PC-9 (cell line): Measurements from ENCODE around the gene RBM10. TPM values are rescaled to one million over a fixed set of nuclear protein-coding genes. Genes with fewer than 3 reads are reported as not detected.

ENCODE experiments used
- BruUV-seq: library from RNA; stranded (reverse); fragments of 400-500 nt; replicated peaks from 2 replicates; lab custom pipeline; 2021; lab: Mats Ljungman, UMichigan
- CTCF ChIA-PET: fragments of 300-600 bp; sonication (Branson Sonifier 250); formaldehyde crosslinking; loops from one replicate; lab custom pipeline; 2022; ENCODE audit warnings: antibody characterized with exemption; lab: Charles Lee
- POLR2A ChIA-PET: fragments of 300-600 bp; sonication (Branson Sonifier 250); formaldehyde crosslinking; loops from one replicate; lab custom pipeline; 2022; ENCODE audit warnings: antibody characterized with exemption; ENCODE audit not compliant: unreplicated experiment; lab: Charles Lee
- DNase-seq, 2 experiments: peaks; one replicate each; pipeline versions ENCODE4 v3.0.0 to v3.0.0-alpha.2; 2015 to 2022; ENCODE audit warnings: mixed read lengths in 1 of 2
- H2AFZ ChIP-seq: fragments of 200-600 bp; sonication (generic); 2 replicates; pipeline ENCODE4 v1.8.1; 2017; ENCODE audit warnings: antibody characterized with exemption
- H3F3A ChIP-seq: fragments of 200-600 bp; sonication (generic); 2 replicates; pipeline ENCODE4 v1.8.1; 2017; ENCODE audit warnings: antibody characterized with exemption, mild to moderate bottlenecking, low read depth; ENCODE audit not compliant: insufficient read depth
- H3K27ac ChIP-seq: fragments of 200-600 bp; sonication (generic); 2 replicates; pipeline ENCODE4 v1.6.1; 2016; ENCODE audit warnings: mixed run types
- H3K27me3 ChIP-seq: fragments of 200-600 bp; sonication (generic); 2 replicates; pipeline ENCODE4 v1.6.1; 2016; ENCODE audit warnings: low read depth, mixed run types; ENCODE audit not compliant: insufficient read depth
- H3K36me3 ChIP-seq: fragments of 200-600 bp; sonication (generic); 2 replicates; pipeline ENCODE4 v1.6.1; 2016; ENCODE audit warnings: low read depth, mixed run types
- H3K4me1 ChIP-seq: fragments of 200-600 bp; sonication (generic); replicated peaks from 2 replicates; pipeline ENCODE4 v1.6.1; 2016; ENCODE audit warnings: mixed run types; ENCODE audit not compliant: insufficient read depth
- H3K4me2 ChIP-seq: fragments of 200-600 bp; sonication (generic); 2 replicates; pipeline ENCODE4 v1.6.1; 2017; ENCODE audit warnings: mixed run types
- H3K4me3 ChIP-seq: fragments of 200-600 bp; sonication (generic); 2 replicates; pipeline ENCODE4 v1.6.1; 2016; ENCODE audit warnings: mixed run types
- H3K79me2 ChIP-seq: fragments of 200-600 bp; sonication (generic); 2 replicates; pipeline ENCODE4 v1.6.1; 2017; ENCODE audit warnings: low read depth, mixed run types
- H3K9me2 ChIP-seq: fragments of 200-600 bp; sonication (generic); 2 replicates; pipeline ENCODE4 v1.8.1; 2017; ENCODE audit warnings: mild to moderate bottlenecking; ENCODE audit not compliant: insufficient read depth
- H3K9me3 ChIP-seq: fragments of 200-600 bp; sonication (generic); 2 replicates; pipeline ENCODE4 v1.8.1; 2016; ENCODE audit warnings: low read depth; ENCODE audit not compliant: insufficient read depth
- H4K20me1 ChIP-seq: fragments of 200-600 bp; sonication (generic); 2 replicates; pipeline ENCODE4 v1.8.1; 2017; ENCODE audit not compliant: insufficient read depth
- CTCF ChIP-seq: fragments of 200-600 bp; sonication (generic); conservative IDR thresholded peaks from 2 replicates; pipeline ENCODE4 v1.6.1; 2017; ENCODE audit warnings: mixed run types, antibody characterized with exemption, mild to moderate bottlenecking, moderate library complexity
- EZH2 ChIP-seq: fragments of 200-600 bp; sonication (generic); IDR thresholded peaks from 2 replicates; pipeline ENCODE4 v1.8.0; 2017; ENCODE audit warnings: antibody characterized with exemption, low read depth
- intact Hi-C: fragments of 100-400 bp; cut with micrococcal nuclease; formaldehyde crosslinking; loops from one replicate; pipeline ENCODE4 v1.10.0; 2022; ENCODE audit not compliant: unreplicated experiment
- total RNA-seq: library from RNA; stranded (reverse); gene quantifications from 2 replicates; pipeline ENCODE4 v1.2.3, GENCODE V29; 2021

The RBM10 gene
- total RNA-seq, 1 experiment from 2014 or later = 34.8 TPM

- Histone ChIP-seq H3K4me3 (no peak overlapping the region), H3K9me2 (no peaks in the 10 kb centered on the region), H3K4me2 (no peak overlapping the region), H3K79me2 (no peaks in the 10 kb centered on the region), H3K9me3 (no peaks in the 10 kb centered on the region), H3F3A (no peaks in the 10 kb centered on the region), H3K27me3 (no peaks in the 10 kb centered on the region), H3K27ac (no peak overlapping the region), H4K20me1 (no peaks in the 10 kb centered on the region), H2AFZ (no peak overlapping the region), H3K36me3 (no peaks in the 10 kb centered on the region), H3K4me1 (no peaks in the 10 kb centered on the region)
- TF ChIP-seq EZH2 = no peak
- no peak for TF ChIP-seq CTCF
- ChIA-PET POLR2A (no interaction called here), CTCF (no interaction called here)
- BruUV-seq = no TSS peak
- no peak for DNase-seq
- intact Hi-C loops = no loop called here
Observed at GRCh38 chrX:47160781-47161180, 15.8 kb downstream of the RBM10 start.

GRCh38 chrX:47162927-47163583 lies 18.0 kb downstream of the RBM10 start:
- TF ChIP-seq CTCF (no peak), EZH2 (no peak)
- Histone ChIP-seq H2AFZ (no peak overlapping the region), H4K20me1 (no peaks in the 10 kb centered on the region), H3K4me3 (no peak overlapping the region), H3K27ac (no peak overlapping the region), H3K36me3 (no peaks in the 10 kb centered on the region), H3F3A (no peaks in the 10 kb centered on the region), H3K27me3 (no peaks in the 10 kb centered on the region), H3K4me1 (no peaks in the 10 kb centered on the region), H3K79me2 (no peaks in the 10 kb centered on the region), H3K9me2 (no peaks in the 10 kb centered on the region), H3K4me2 (no peak overlapping the region), H3K9me3 (no peaks in the 10 kb centered on the region)
- ChIA-PET POLR2A (no interaction called here), CTCF (no interaction called here)
- no peak for DNase-seq
- intact Hi-C loops = no loop called here
- no TSS peak for BruUV-seq

- H3K4me1 ChIP-seq = no peaks in the 10 kb centered on the region
- no peak for DNase-seq
- H4K20me1 ChIP-seq = no peaks in the 10 kb centered on the region
- no TSS peak for BruUV-seq
- ChIA-PET CTCF (no interaction called here), POLR2A (no interaction called here)
- H3K36me3 ChIP-seq = no peaks in the 10 kb centered on the region
- H3K79me2 ChIP-seq = no peaks in the 10 kb centered on the region
- intact Hi-C loops = no loop called here
- H3K4me3 ChIP-seq = no peak overlapping the region
- no peaks in the 10 kb centered on the region for H3K27me3 ChIP-seq
- no peaks in the 10 kb centered on the region for H3K9me2 ChIP-seq
- H3K9me3 ChIP-seq = no peaks in the 10 kb centered on the region
- no peak overlapping the region for H3K27ac ChIP-seq
- H3F3A ChIP-seq = no peaks in the 10 kb centered on the region
- H3K4me2 ChIP-seq = no peak overlapping the region
- H2AFZ ChIP-seq = no peak overlapping the region
- TF ChIP-seq CTCF = no peak
- no peak for TF ChIP-seq EZH2
Observed at GRCh38 chrX:47164420-47164819, 19.4 kb downstream of the RBM10 start.
